Gastroesophageal sphincter (tissue), 4 donors: ENCODE results near the gene CSNK1A1L. TPM values are rescaled to one million over a fixed set of nuclear protein-coding genes. Genes with fewer than 3 reads are reported as not detected.

Source experiments
- ATAC-seq: fragments of 150-250 bp; one replicate; pipeline ENCODE4 v1.9.1; 2016; ENCODE audit warnings: mild to moderate bottlenecking, moderate library complexity
- H3K27ac ChIP-seq, 4 donors: fragments of 200-600 bp; sonication (generic) in 3 of 4; 1 replicate in 3 of 4; 2 replicates in 1 of 4; pipeline ENCODE4 v1.5.1; 2016 to 2019
- H3K27me3 ChIP-seq: fragments of 200-600 bp; sonication (generic); one replicate; pipeline ENCODE4 v1.5.1; 2019
- H3K36me3 ChIP-seq, 2 donors: fragments of 200-600 bp; sonication (generic); one replicate each; pipeline ENCODE4 v1.5.1; 2019; ENCODE audit warnings: control low read depth in 1 of 2
- H3K4me1 ChIP-seq, 3 donors: fragments of 200-600 bp; sonication (generic); 1 replicate in 2 of 3; 2 replicates in 1 of 3; pipeline ENCODE4 v1.5.1; 2016 to 2019; ENCODE audit warnings: control low read depth in 2 of 3
- H3K4me3 ChIP-seq, 2 donors: fragments of 200-600 bp; sonication (generic); one replicate each; pipeline ENCODE4 v1.5.1; 2019; ENCODE audit warnings: mild to moderate bottlenecking in 1 of 2, moderate library complexity in 1 of 2
- H3K9me3 ChIP-seq, 3 donors: fragments of 200-600 bp; sonication (generic); one replicate each; pipeline ENCODE4 v1.5.1; 2017 to 2019; ENCODE audit warnings: control low read depth in 2 of 3
- EP300 ChIP-seq: sonication (generic); formaldehyde crosslinking; IDR thresholded peaks from one replicate; pipeline ENCODE4 v1.6.1; 2017; ENCODE audit warnings: antibody characterized with exemption, mild to moderate bottlenecking
- POLR2A ChIP-seq, 2 donors: fragments of 450-650 bp; IDR thresholded peaks; one replicate each; pipeline ENCODE4 v1.6.1; 2017; ENCODE audit warnings: antibody characterized with exemption in 2 of 2, mild to moderate bottlenecking in 2 of 2, moderate library complexity in 1 of 2
- POLR2AphosphoS5 ChIP-seq: sonication (generic); formaldehyde crosslinking; IDR thresholded peaks from one replicate; pipeline ENCODE4 v1.6.1; 2017; ENCODE audit warnings: antibody characterized with exemption
- WGBS, 2 donors: methylation state at CpG; one replicate each; pipeline ENCODE4 v1.1.5; 2018; ENCODE audit warnings: low coverage in 1 of 2; 5-methylcytosine and 5-hydroxymethylcytosine counted together
- total RNA-seq, 4 donors: library from RNA; depleted of rRNA; stranded (reverse); fragments of >200 nt; gene quantifications; one replicate each; pipeline ENCODE4 v1.1.0, GENCODE V29; 2016
- TF ChIP-seq, protein P1 (sequence below), 4 experiments: fragments of 200-600 bp in 2 of 4; fragments of 450-650 bp in 2 of 4; sonication (generic) in 1 of 4; IDR thresholded peaks; one replicate each; pipeline ENCODE4 v1.5.1; 2017 to 2019; ENCODE audit warnings: antibody characterized with exemption in 4 of 4, mild to moderate bottlenecking in 2 of 4, moderate library complexity in 2 of 4

Gene CSNK1A1L
- total RNA-seq, 4 donors from 2014 or later: 0.12 TPM; not detected in 3

- H3K9me3 ChIP-seq: no peaks in the 10 kb centered on the region
- no peak overlapping the region for H3K27ac ChIP-seq
- TF ChIP-seq POLR2AphosphoS5 (no peak), POLR2A (IDR thresholded peaks at IDR 0.05) (no peak), EP300 (no peak)
- TF ChIP-seq, protein P1, sequence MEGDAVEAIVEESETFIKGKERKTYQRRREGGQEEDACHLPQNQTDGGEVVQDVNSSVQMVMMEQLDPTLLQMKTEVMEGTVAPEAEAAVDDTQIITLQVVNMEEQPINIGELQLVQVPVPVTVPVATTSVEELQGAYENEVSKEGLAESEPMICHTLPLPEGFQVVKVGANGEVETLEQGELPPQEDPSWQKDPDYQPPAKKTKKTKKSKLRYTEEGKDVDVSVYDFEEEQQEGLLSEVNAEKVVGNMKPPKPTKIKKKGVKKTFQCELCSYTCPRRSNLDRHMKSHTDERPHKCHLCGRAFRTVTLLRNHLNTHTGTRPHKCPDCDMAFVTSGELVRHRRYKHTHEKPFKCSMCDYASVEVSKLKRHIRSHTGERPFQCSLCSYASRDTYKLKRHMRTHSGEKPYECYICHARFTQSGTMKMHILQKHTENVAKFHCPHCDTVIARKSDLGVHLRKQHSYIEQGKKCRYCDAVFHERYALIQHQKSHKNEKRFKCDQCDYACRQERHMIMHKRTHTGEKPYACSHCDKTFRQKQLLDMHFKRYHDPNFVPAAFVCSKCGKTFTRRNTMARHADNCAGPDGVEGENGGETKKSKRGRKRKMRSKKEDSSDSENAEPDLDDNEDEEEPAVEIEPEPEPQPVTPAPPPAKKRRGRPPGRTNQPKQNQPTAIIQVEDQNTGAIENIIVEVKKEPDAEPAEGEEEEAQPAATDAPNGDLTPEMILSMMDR (IDR thresholded peaks at IDR 0.05): no peak
- H3K4me3 ChIP-seq: no peak overlapping the region
- ATAC-seq: no peak
- no peaks in the 10 kb centered on the region for H3K36me3 ChIP-seq
- H3K27me3 ChIP-seq: no peaks in the 10 kb centered on the region
- peaks cover 0 to 31% (median 0%) of the 10 kb centered on the region in 3 donors for H3K4me1 ChIP-seq
These were observed 4.7 kb downstream of the CSNK1A1L start for GRCh38 chr13:37100731-37101130.

DNA sequence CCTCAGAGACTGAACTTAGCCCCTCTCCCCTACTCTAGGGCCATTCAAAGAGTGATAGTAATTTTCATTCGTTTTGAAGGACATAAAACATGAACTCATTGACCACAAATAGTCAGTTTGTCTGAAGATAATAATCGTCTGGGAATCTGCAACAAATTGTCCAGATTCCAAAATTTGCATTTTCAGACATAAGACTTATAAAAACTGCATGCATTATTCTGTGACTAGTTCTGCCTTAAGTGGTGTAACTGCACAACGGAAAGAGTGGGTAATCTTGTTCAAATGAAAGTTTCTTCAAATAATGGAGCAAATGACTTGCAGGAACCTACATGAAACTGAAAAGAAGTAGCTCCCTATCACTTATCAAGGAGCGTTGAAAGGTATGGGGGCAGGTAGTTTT is 8.4 kb downstream of the CSNK1A1L start:
- H3K27ac ChIP-seq: no peak overlapping the region
- H3K36me3 ChIP-seq: no peaks in the 10 kb centered on the region
- H3K9me3 ChIP-seq: no peaks in the 10 kb centered on the region
- H3K4me1 ChIP-seq: peaks cover 0 to 24% (median 0%) of the 10 kb centered on the region in 3 donors
- no peak for TF ChIP-seq POLR2AphosphoS5
- no peak for TF ChIP-seq EP300
- no peak for TF ChIP-seq POLR2A (IDR thresholded peaks at IDR 0.05)
- TF ChIP-seq, protein P1 (IDR thresholded peaks at IDR 0.05): no peak
- no peaks in the 10 kb centered on the region for H3K27me3 ChIP-seq
- ATAC-seq: no peak
- 66 to 75% methylated on average over 4 of the region's 4 CpGs for WGBS, 2 donors
- H3K4me3 ChIP-seq: no peak overlapping the region

DNA sequence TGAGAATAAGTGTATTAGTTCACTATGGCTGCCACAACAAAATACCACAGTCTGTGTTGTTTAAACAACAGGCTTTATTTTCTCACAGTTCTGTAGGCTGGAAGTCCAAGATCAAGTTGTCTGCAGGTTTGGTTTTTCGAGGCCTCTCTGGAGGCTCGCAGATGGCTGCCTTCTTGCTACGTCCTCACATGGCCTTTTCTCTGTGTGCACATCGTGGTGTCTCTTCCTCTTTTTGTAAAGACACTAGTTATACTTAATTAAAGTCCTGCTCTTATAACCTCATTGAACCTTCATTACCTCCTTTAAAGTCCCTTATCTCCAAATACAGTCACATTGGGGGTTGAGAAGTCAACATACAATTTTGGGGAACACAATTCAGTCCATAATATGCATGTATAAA is 10.6 kb downstream of the CSNK1A1L start:
- Histone ChIP-seq H3K36me3 (no peaks in the 10 kb centered on the region), H3K4me3 (no peak overlapping the region), H3K27me3 (no peaks in the 10 kb centered on the region), H3K27ac (no peak overlapping the region), H3K4me1 (peaks cover 0 to 3% (median 0%) of the 10 kb centered on the region in 3 donors), H3K9me3 (no peaks in the 10 kb centered on the region)
- no peak for ATAC-seq
- WGBS, 2 donors: 98 to 100% methylated on average over 3 to 4 of the region's 4 CpGs
- no peak for TF ChIP-seq POLR2A (IDR thresholded peaks at IDR 0.05)
- no peak for TF ChIP-seq EP300

DNA sequence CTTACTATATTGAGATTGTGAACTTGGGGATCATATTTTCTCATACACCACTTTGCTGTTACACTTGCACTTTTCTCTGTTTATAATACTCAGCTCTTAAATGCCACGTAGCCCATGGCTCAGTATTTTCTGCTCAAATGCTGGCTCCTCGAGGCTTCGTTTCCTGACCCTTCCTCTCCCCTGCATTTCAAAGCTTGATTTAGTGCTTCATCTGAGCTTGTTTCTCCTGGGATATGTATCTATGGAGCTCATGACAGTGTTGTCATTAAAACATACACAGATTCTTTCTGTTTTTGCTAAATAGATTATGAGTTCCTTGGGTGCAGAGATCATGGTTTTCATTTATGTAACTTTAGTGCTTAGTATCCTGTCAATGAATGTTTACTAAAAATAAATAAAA is 11.4 kb downstream of the CSNK1A1L start:
- Histone ChIP-seq H3K4me1 (peaks cover 0 to 3% (median 0%) of the 10 kb centered on the region in 3 donors), H3K4me3 (no peak overlapping the region), H3K27me3 (no peaks in the 10 kb centered on the region), H3K36me3 (no peaks in the 10 kb centered on the region), H3K9me3 (no peaks in the 10 kb centered on the region), H3K27ac (no peak overlapping the region)
- TF ChIP-seq, protein P1 (IDR thresholded peaks at IDR 0.05): no peak
- TF ChIP-seq EP300: no peak
- TF ChIP-seq POLR2A (IDR thresholded peaks at IDR 0.05): no peak
- TF ChIP-seq POLR2AphosphoS5: no peak
- WGBS, 2 donors: 23 to 24% methylated on average over 3 of the region's 3 CpGs
- ATAC-seq: no peak

GRCh38 chr13:37091835-37092234 is 13.6 kb downstream of the CSNK1A1L start:
- Histone ChIP-seq H3K4me1 (peaks cover 0 to 3% (median 0%) of the 10 kb centered on the region in 3 donors), H3K27ac (no peak overlapping the region), H3K9me3 (no peaks in the 10 kb centered on the region), H3K27me3 (no peaks in the 10 kb centered on the region), H3K4me3 (no peak overlapping the region), H3K36me3 (no peaks in the 10 kb centered on the region)
- no peak for ATAC-seq
- no peak for TF ChIP-seq POLR2AphosphoS5
- 63 to 71% methylated on average over 1 of the region's 1 CpG for WGBS, 2 donors

DNA sequence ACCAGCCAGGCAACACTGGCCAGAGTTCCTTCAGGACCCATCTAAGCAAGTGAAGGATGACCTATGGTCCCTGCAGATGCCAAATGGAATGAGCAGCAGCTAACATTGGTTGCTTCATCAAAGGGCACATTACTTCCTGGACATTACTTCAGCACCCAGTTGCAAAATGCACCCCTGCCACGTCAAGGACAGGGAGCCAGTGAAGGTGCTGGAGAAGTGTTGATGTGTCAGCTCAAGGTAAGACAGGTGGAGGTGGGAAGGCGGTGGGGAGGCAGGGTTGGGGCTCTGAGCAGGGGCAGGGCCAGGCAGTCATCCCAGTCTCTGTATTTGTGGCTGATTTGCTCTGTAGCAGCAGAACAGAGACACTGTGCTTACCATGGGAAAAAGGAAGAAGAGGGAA is 14.6 kb downstream of the CSNK1A1L start:
- Histone ChIP-seq H3K4me1 (peaks cover 0 to 3% (median 0%) of the 10 kb centered on the region in 3 donors), H3K4me3 (no peak overlapping the region), H3K27me3 (no peaks in the 10 kb centered on the region), H3K27ac (no peak overlapping the region), H3K36me3 (no peaks in the 10 kb centered on the region), H3K9me3 (no peaks in the 10 kb centered on the region)
- no peak for ATAC-seq
- TF ChIP-seq EP300: no peak
- TF ChIP-seq POLR2A (IDR thresholded peaks at IDR 0.05): no peak
- TF ChIP-seq POLR2AphosphoS5: no peak
- TF ChIP-seq, protein P1 (IDR thresholded peaks at IDR 0.05): no peak
- WGBS, 2 donors: 60 to 100% methylated on average over 1 of the region's 2 CpGs
